GM18870 (cell line): ENCODE data around the gene RBM4.

ENCODE experiments used
- ATAC-seq: cut with Tn5 transposase; IDR thresholded peaks from one replicate; pipeline ENCODE4 v1.9.1; 2021; ENCODE audit warnings: moderate library complexity; ENCODE audit not compliant: unreplicated experiment

RBM4 gene

DNA sequence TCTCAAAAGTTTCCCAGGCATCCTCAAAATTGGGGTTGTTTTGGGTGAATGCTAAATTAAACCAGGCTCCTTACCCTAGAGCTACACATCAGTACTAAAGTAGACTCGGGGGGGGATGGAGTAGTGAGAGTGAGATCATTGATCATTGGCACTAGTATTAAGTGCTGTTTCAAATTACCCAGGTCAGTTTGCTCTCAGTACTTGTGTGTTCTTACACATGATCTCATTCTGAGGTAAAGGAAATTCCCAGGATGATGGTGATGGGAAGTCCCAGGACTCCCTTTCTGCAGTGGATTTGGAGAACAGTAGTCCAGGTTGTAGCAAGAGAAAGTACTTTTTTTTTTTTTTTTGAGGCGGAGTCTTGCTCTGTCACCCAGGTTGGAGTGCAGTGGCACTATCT lies 12.5 kb downstream of the RBM4 start:
- no peak for ATAC-seq

GRCh38 chr11:66652651-66653050 lies 14.1 kb downstream of the RBM4 start:
- ATAC-seq, result no peak

DNA sequence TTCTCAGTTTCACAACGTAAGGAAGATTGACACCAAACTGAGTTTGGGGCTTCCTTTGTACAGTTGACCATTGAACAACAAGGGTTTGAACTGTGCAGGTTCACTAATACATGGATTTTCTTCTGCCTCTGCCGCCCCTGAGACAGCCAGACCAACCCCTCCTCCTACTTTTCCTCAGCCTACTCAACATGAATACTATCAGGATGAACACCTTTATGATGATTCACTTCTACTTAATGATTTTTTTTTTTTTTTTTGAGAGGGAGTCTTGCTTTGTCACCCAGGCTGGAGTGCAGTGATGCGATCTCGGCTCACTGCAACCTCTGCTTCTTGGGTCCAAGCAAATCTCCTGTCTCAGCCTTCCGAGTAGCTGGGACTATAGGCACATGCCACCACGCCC lies 14.6 kb downstream of the RBM4 start:
- no peak for ATAC-seq

DNA sequence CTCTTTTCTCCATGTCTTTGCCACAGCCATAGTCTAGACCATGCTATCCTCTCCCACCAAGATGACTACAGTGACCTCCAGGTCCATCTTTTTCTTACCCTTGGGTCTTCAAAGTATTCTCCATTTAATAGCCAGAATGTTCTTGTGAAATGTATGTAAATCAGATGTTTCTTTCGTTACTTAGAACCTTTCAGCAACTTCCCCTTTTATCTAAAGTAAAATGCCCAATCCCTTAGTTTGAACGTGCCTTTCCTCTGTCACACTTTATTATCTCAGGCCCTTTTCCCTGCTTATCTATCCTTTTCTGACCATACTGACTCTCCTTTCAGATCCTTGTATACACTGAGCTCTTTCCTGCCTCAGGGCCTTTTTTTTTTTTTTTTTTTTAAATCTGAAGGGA lies 21.3 kb downstream of the RBM4 start:
- ATAC-seq, result no peak

DNA sequence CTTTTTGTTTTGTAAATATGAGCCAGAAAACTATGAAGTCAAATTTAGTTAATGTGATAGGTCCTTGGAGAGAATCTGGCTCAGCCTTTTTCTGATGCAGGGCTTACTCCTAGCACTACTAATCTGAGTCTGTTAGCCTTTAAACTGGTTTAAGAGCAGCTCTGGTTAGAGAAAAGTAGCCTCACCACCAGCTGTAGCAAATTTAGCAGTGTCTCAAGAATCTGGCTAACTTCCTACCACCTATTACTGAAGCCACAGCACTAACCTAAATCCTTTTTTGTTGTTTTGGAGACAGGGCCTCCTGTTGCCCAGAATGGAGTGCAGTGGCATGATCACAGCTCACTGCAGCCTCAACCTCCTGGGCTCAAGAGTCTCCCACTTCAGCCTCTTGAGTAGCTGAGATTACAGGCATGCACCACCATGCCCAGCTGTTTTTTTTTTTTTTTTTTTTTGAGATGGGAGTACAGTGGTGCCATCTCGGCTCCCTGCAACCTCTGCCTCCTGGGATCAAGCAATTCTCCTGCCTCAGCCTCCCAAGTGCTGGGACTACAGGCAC lies 25.3 kb downstream of the RBM4 start:
- ATAC-seq, result no peak

DNA sequence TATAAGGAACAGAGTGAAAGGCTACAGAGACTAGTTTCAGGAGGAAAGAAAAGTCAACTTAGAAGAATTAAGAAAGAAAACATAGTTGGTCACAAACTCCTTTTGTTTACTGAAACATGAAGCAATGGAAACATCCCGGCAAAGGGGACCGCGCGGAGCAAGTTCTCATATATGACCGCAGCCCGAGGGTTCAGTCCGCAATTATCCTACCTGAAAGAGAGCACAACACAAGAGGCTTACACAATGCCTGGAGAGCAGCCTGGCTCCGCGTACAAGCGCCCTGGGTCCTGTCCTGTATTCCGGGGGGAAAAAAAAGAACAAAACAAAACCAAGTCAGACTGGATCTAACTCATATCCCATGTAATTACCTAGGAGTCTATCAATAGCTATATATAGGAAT lies 26.9 kb downstream of the RBM4 start:
- ATAC-seq, result no peak

GRCh38 chr11:66670816-66671215 lies 32.3 kb downstream of the RBM4 start:
- ATAC-seq, result no peak

DNA sequence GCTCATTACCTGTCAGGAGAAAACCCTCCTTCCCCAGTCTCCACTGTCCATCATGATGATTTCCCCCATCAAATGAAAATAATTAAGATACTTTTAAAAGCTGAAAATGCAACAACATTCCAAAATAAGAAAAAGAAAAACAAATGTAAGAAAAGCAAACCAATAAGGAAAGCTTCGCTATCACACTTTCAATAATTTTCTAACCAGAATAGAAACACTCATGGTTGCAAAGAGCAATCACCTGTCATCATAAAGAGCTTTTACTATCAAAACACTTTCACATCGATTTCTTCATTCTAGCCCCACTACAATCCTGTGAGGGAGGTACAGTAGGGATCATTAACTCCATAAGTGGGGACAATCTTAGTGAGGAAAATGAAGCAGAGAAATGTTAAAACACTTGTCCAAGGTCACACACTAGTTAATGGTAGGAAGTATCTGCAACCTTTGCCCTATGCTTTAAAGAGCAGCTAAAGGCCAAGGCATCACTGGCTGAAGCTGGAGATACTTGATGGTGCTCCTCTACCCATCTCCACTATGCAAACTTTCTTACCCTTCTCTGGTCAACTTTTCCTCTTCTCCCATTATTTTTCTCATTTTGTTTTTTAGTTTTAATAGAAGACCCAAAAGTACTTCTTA lies 36.6 kb downstream of the RBM4 start:
- ATAC-seq, result no peak

GRCh38 chr11:66676282-66676919 lies 37.9 kb downstream of the RBM4 start:
- ATAC-seq, result no peak

GRCh38 chr11:66676931-66677598 lies 38.6 kb downstream of the RBM4 start:
- ATAC-seq, result no peak

DNA sequence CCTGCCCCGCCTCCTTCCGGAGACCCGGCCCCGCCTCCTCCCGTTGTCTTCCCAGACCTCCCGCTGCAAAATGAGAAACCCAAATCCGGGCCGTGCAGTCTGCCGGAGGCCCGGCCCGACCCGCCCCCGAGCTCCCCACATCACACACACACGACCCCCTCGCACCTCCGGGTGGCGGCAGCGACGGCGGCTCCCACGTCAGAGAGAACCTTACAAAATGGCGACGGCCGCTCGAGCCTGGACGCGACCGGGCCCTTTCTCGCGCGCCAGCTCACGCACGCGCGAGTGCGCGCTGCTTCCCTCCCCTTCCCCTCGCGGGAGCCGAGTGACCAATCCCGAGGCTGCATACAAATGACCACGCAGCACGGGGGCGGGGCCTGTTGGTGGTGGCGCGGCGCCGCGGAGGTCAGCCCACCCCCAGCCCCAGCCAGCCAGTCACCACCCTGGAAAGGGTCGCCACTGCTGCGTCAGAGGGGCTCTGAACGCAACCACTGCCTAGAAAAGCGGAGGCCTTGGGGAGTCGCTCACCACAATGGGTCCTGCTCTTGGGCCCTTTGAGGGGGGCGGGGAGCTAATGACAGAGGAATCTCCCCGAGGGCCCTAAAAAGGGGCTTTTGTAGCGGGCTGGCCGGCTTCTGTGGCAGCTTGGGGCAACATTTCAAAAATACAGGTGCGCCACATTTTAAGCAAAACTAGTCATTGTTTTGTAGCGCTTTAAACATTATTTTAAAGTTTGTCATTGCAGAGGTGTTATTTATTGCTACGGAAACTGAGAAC lies 39.3 kb downstream of the RBM4 start, which contains the start of gene RBM4B:
RBM4B (minus strand) TSS at position 289 of the 777 bp plus-strand sequence. CDS start 808 bp downstream, outside the sequence.
- ATAC-seq, result peak; percentile 58

GRCh38 chr11:66680966-66681645 lies 42.6 kb downstream of the RBM4 start:
- no peak for ATAC-seq

GRCh38 chr11:66683877-66684276 lies 45.4 kb downstream of the RBM4 start:
- ATAC-seq, result no peak

DNA sequence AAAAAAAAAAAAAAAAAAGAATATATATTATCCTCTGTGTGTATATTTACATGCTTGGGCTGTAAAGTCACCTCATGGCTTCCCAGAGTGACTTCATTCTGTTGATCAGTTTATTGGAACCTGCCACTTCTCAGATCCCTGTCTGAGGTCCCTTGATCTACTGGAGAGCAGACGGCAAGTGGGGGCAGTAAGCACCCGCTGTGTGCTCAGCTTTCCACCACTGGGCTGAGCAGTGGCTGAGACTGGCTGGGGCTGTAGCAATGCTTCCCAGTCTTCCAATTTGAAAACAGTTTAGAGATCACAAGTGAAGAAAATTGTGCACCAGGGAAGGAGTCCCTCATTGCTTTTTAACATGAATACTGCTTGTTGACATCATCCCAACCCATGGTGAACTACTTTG lies 46.1 kb downstream of the RBM4 start:
- no peak for ATAC-seq

GRCh38 chr11:66685276-66686099 lies 47.0 kb downstream of the RBM4 start:
- no peak for ATAC-seq

- ATAC-seq, result no peak
Measured at GRCh38 chr11:66686100-66686785, 47.7 kb downstream of the RBM4 start.

GRCh38 chr11:66686801-66687750 lies 48.6 kb downstream of the RBM4 start:
- ATAC-seq, result no peak

DNA sequence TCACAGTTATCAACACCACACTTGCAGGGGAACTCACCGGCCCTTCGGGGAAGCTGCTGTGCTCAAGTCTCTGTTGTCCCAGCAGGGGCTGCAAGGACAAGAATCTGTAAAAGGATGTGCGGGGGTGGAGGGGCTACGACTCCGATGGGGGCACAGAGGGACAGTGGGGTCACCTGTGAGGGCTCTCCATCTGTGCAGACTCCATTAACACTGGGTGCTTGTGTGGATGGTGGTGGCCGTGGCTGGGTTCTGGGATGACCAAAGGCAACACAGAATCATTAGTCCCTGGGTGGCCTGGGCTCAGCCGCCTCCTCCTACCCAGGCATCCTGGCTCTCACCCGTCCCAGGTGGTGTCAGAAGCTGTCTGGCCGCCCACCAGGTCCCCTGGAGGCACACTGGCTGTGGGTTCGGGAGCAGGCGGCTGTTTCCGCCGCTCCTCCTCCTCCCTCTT lies 49.4 kb downstream of the RBM4 start:
- no peak for ATAC-seq
